Muscle layer of duodenum (tissue), 2 donors: Measurements from ENCODE around the gene REXO1.

Experiments
- H3K27ac ChIP-seq: one replicate; pipeline ENCODE4 v1.7.0; 2013; ENCODE audit warnings: mild to moderate bottlenecking, low read length
- H3K27me3 ChIP-seq: one replicate; pipeline ENCODE4 v1.7.0; 2013; ENCODE audit warnings: low read depth, mild to moderate bottlenecking, control low read depth, low read length
- H3K36me3 ChIP-seq, 2 donors: one replicate each; pipeline ENCODE4 v1.7.0; 2013; ENCODE audit warnings: low read length in 2 of 2, control low read depth in 1 of 2, mild to moderate bottlenecking in 1 of 2; ENCODE audit not compliant: insufficient read depth in 2 of 2, control insufficient read depth in 1 of 2
- H3K4me1 ChIP-seq, 2 donors: one replicate each; pipeline ENCODE4 v1.7.0; 2013; ENCODE audit warnings: low read length in 2 of 2, mild to moderate bottlenecking in 2 of 2, control low read depth in 1 of 2, moderate library complexity in 1 of 2; ENCODE audit not compliant: insufficient read depth in 2 of 2, control insufficient read depth in 1 of 2
- H3K4me3 ChIP-seq, 2 donors: one replicate each; pipeline ENCODE4 v1.7.0; 2013; ENCODE audit warnings: low read length in 2 of 2, low read depth in 1 of 2, mild to moderate bottlenecking in 1 of 2
- H3K9me3 ChIP-seq, 2 donors: one replicate each; pipeline ENCODE4 v1.7.0; 2013; ENCODE audit warnings: low read length in 2 of 2, control low read depth in 1 of 2, mild to moderate bottlenecking in 1 of 2; ENCODE audit not compliant: control insufficient read depth in 1 of 2
- donor health status: healthy.

Gene REXO1

DNA sequence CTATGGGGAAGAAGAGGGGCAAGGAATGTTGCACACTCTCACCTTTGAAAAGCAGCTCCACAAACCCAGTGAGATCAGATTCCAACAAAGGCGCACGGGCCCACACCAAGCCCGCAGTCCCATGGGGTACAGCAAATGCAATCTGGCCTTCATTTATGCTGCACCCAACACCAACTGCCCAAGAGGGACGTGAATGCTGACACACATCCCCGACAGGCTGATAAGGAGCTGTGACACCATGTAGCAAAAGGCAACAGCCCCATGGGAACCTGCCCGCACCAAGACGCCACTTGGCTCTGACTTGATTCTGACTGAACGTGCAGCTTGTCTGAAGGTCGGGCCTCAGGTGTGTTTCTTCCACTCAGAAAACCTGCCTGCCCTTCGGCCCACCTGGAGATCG is 17.3 kb downstream of the REXO1 start:
- peaks cover 0 to 30% of the 10 kb centered on the region in 2 donors for H3K4me1 ChIP-seq
- H3K36me3 ChIP-seq = peaks cover 0 to 32% of the 10 kb centered on the region in 2 donors
- no peak overlapping the region for H3K27ac ChIP-seq
- H3K4me3 ChIP-seq = no peak overlapping the region
- H3K9me3 ChIP-seq = no peaks in the 10 kb centered on the region
- no peaks in the 10 kb centered on the region for H3K27me3 ChIP-seq

DNA sequence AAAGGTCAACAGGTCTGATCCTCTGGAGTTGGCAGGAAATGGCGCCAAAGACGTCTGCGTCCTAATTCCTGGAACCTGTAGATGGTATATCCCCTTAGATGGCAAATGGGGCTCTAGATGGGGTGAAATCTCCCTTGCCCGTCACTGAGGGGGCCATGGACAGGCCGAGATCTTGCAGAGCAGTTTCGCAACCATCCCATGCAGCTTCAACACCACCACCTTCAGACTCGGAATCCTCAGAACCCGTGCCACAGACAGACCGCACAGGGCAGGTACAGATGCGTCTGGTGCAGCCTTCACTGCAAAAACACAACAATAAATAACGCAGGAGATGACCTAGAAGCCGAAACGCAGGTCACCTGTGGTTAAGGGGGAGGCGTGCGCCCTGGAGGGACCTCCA is 17.7 kb downstream of the REXO1 start:
- Histone ChIP-seq H3K27me3 (no peaks in the 10 kb centered on the region), H3K27ac (no peak overlapping the region), H3K9me3 (no peaks in the 10 kb centered on the region), H3K36me3 (peaks cover 0 to 36% of the 10 kb centered on the region in 2 donors), H3K4me1 (peaks cover 0 to 30% of the 10 kb centered on the region in 2 donors), H3K4me3 (no peak overlapping the region)

GRCh38 chr19:1829958-1830357 is 18.3 kb downstream of the REXO1 start:
- Histone ChIP-seq H3K9me3 (no peaks in the 10 kb centered on the region), H3K4me3 (no peak overlapping the region), H3K4me1 (peaks cover 0 to 28% of the 10 kb centered on the region in 2 donors), H3K36me3 (peaks cover 0 to 36% of the 10 kb centered on the region in 2 donors), H3K27ac (no peak overlapping the region), H3K27me3 (no peaks in the 10 kb centered on the region)

GRCh38 chr19:1828279-1829238 is 19.7 kb downstream of the REXO1 start:
- Histone ChIP-seq H3K27ac (no peak overlapping the region), H3K27me3 (no peaks in the 10 kb centered on the region), H3K4me1 (peaks cover 0 to 16% of the 10 kb centered on the region in 2 donors), H3K4me3 (no peak overlapping the region), H3K9me3 (no peaks in the 10 kb centered on the region), H3K36me3 (peaks cover 0 to 44% of the 10 kb centered on the region in 2 donors)

DNA sequence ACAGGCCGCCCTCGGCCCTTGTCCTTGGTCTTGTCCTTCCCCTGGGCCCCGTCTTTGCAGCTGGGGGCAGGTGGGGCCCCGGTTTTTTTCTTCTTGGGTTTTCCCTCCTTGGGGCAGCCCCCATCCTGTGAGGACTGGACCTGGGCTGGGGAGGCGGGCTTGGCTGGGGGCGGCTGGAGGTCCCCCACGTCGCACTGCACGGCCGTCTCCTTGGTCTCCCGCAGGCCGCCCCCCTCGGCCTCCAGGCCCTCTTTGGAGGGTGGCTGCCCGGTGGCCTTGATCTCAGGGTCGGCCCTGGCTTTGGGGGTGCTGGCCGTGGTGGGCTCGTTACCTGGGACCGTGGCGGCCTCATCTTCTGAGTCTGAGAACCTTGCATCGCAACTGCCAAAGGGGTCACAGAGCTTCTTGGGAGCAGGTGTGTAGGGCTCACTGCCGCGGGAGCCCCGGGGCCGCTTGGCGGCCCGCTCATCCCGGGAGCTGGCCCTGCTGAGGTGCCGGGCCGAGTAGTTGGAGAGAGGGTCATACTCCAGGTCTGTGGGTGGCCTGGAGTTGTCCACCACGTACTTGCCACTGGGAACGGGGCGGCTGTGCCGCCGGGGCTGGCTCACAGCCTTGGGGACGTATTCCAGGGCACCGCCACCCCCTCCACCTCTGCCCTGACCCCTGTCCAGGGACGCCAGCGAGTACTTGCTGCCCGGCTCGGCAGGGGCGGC is 20.6 kb downstream of the REXO1 start:
- Histone ChIP-seq H3K36me3 (peaks cover 0 to 52% of the 10 kb centered on the region in 2 donors), H3K4me1 (peaks cover 0 to 11% of the 10 kb centered on the region in 2 donors), H3K9me3 (no peaks in the 10 kb centered on the region), H3K27me3 (no peaks in the 10 kb centered on the region), H3K27ac (no peak overlapping the region), H3K4me3 (no peak overlapping the region)

GRCh38 chr19:1826557-1827521 is 21.4 kb downstream of the REXO1 start:
- H3K27me3 ChIP-seq = no peaks in the 10 kb centered on the region
- H3K9me3 ChIP-seq = no peaks in the 10 kb centered on the region
- no peak overlapping the region for H3K4me3 ChIP-seq
- peaks cover 0 to 61% of the 10 kb centered on the region in 2 donors for H3K36me3 ChIP-seq
- no peak overlapping the region for H3K27ac ChIP-seq
- peaks cover 0 to 11% of the 10 kb centered on the region in 2 donors for H3K4me1 ChIP-seq

DNA sequence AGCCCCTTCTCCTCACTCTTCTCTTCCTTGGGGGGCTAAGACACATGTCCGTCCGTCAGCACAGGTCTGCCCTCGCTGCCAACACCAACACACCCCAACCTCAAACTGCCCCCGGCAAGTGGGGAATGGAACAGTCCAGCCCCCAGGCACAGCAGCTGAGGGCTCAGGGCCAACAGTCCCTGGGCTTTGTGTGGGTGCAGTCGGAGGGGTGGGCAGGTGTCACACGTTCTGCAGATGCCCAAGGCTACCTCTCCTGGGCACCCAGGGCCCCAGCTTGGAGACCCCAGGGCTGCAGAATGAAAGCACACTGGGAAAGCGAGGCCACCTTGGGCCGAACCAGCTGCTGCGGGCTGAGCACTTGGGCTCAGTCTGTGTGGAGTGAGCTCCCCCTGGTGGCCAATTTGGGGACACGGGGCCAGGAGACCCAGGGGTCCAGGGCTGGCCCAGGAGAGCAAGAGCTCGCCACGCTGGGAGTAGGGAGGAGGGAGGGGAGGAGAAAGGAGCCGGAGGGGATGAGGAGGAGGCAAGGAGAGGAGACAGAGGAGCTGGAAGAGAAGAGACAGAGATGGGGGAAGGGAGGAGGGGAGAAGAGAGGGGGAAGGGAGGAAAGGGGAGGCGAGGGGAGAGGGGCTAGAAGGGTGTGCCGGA is 22.2 kb downstream of the REXO1 start:
- no peak overlapping the region for H3K4me3 ChIP-seq
- no peak overlapping the region for H3K27ac ChIP-seq
- H3K9me3 ChIP-seq = no peaks in the 10 kb centered on the region
- no peaks in the 10 kb centered on the region for H3K27me3 ChIP-seq
- peaks cover 0 to 11% of the 10 kb centered on the region in 2 donors for H3K4me1 ChIP-seq
- H3K36me3 ChIP-seq = peaks cover 0 to 68% of the 10 kb centered on the region in 2 donors

DNA sequence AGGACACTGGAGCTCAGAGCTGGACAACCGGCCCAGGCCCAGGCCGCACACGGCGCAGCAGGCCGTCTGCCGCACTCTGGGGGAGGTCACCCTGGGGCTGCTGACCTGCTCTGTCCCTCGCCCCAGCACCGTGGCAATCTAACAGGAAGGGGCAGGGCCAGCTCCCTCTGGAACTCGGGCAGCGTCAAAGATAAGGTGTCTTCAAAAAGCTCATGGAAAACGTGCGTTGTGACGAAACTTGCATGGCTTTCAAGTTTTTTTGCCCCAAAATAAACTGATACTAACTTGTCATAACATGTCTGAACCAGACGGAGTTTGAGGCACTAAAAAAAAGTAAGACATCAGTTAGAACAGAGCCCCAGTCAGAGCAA is 24.0 kb downstream of the REXO1 start:
- Histone ChIP-seq H3K27me3 (no peaks in the 10 kb centered on the region), H3K9me3 (no peaks in the 10 kb centered on the region), H3K4me3 (no peak overlapping the region), H3K4me1 (peaks cover 0 to 11% of the 10 kb centered on the region in 2 donors), H3K36me3 (peaks cover 6 to 74% of the 10 kb centered on the region in 2 donors), H3K27ac (no peak overlapping the region)

DNA sequence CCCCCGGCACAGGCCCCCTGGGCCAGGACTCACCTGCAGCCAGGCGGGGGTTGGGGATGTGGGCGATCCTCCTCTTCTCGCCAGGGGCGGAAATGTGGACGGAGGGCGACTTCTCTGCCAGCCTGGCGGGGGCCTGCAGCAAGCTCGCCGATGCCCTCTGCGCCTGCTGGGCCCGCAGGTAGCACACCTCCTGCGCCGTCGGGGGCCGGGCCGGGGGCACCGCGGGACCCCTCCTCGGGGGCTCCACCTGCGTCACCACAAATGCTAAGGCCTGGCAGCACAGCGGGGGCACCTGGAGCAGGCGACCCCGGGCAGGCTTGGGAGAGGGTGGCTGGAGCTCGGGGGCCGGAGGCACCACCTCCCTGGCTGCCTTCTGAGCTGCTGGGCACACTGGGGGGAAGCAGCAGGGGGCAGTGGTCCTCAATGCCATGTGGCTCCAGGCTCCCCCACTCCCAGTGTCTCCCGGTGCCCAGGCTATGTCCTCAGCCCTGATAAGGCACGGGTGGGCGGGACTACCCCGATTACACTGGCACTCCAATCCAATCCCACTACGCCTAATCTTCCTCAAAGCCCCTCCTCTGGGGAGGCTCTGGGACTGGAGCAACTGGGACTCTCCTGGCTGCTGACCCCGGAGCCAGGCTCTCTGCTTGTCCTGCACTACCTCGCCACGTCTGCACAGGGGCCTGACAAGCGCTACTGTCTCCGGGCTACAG is 24.6 kb downstream of the REXO1 start:
- Histone ChIP-seq H3K4me1 (peaks cover 0 to 11% of the 10 kb centered on the region in 2 donors), H3K36me3 (peaks cover 6 to 74% of the 10 kb centered on the region in 2 donors), H3K27me3 (no peaks in the 10 kb centered on the region), H3K9me3 (no peaks in the 10 kb centered on the region), H3K27ac (no peak overlapping the region), H3K4me3 (no peak overlapping the region)

DNA sequence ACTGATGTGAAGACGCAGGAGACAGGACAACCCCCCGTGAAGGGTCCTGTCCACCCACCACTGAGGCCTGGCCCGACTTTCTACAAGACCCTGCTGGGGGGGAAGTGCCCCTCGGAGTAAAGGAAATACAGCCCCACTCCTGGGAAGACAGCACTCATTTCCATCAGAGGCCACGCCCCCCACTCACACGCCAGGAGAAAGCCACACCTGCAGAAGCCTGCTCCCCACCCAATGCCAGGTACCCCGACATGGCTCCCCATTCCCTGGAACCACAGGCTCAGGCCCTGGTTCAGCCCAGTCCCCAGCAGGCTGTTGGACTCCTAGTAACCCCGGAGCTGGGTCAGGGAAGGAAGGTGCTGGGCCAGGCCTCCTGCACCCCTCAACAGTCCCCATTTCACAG is 25.3 kb downstream of the REXO1 start:
- Histone ChIP-seq H3K9me3 (no peaks in the 10 kb centered on the region), H3K27me3 (no peaks in the 10 kb centered on the region), H3K4me1 (peaks cover 0 to 11% of the 10 kb centered on the region in 2 donors), H3K36me3 (peaks cover 12 to 74% of the 10 kb centered on the region in 2 donors), H3K4me3 (no peak overlapping the region), H3K27ac (no peak overlapping the region)
